HG03097 (cell line): Measurements from ENCODE around the gene CHST3.

Experiments
- ATAC-seq: cut with Tn5 transposase; IDR thresholded peaks from one replicate; pipeline ENCODE4 v1.9.1; 2021; ENCODE audit not compliant: unreplicated experiment, low FRiP score

The CHST3 gene

GRCh38 chr10:72008096-72008981 is 44.1 kb downstream of the CHST3 start:
- no peak for ATAC-seq

GRCh38 chr10:72009051-72009424 is 44.8 kb downstream of the CHST3 start:
- ATAC-seq: no peak

GRCh38 chr10:72009425-72010081 is 45.4 kb downstream of the CHST3 start:
- no peak for ATAC-seq

- no peak for ATAC-seq
Observed at GRCh38 chr10:72010234-72010973, 46.2 kb downstream of the CHST3 start.

GRCh38 chr10:72011016-72011415 is 46.8 kb downstream of the CHST3 start:
- no peak for ATAC-seq

- no peak for ATAC-seq
Observed at GRCh38 chr10:72011468-72011867, 47.3 kb downstream of the CHST3 start.

GRCh38 chr10:72011976-72012512 is 47.8 kb downstream of the CHST3 start:
- ATAC-seq: no peak

GRCh38 chr10:72012796-72013195 is 48.6 kb downstream of the CHST3 start:
- ATAC-seq: no peak

- no peak for ATAC-seq
Observed at GRCh38 chr10:72013202-72013945, 49.2 kb downstream of the CHST3 start.

- ATAC-seq: no peak
Observed at GRCh38 chr10:72014197-72014596, 50.0 kb downstream of the CHST3 start.

GRCh38 chr10:72014785-72015480 is 50.7 kb downstream of the CHST3 start:
- ATAC-seq: no peak

GRCh38 chr10:72015841-72016240 is 51.6 kb downstream of the CHST3 start:
- no peak for ATAC-seq

GRCh38 chr10:72016608-72017300 is 52.6 kb downstream of the CHST3 start:
- no peak for ATAC-seq

- no peak for ATAC-seq
Observed at GRCh38 chr10:72019085-72019876, 55.1 kb downstream of the CHST3 start.

- ATAC-seq: no peak
Observed at GRCh38 chr10:72020914-72021809, 57.0 kb downstream of the CHST3 start.

- ATAC-seq: no peak
Observed at GRCh38 chr10:72022228-72022627, 58.0 kb downstream of the CHST3 start.

- ATAC-seq: no peak
Observed at GRCh38 chr10:72024596-72024995, 60.4 kb downstream of the CHST3 start.
